Colon (tissue), 2 donors: Measurements from ENCODE around the gene SUPV3L1.
"Not testable (repeated sequence)": the region's sequence is repeated elsewhere in the genome, so short reads cannot be mapped to it uniquely, and the experiment has no call there.

Source experiments
- FAIRE-seq: peaks from 2 replicates; lab custom pipeline; 2012; peaks lifted over from hg19 to GRCh38; lab: Jason Lieb, UNC
- donor health status: control.
- donor health status: control.

The SUPV3L1 gene

GRCh38 chr10:69232252-69232651, 52.2 kb downstream of the SUPV3L1 start:
- FAIRE-seq: no peak

GRCh38 chr10:69232736-69233480, 52.9 kb downstream of the SUPV3L1 start:
- no peak for FAIRE-seq

GRCh38 chr10:69234447-69234846, 54.4 kb downstream of the SUPV3L1 start:
- no peak for FAIRE-seq

- FAIRE-seq: no peak
Measured at GRCh38 chr10:69237528-69238159, 57.6 kb downstream of the SUPV3L1 start.

GRCh38 chr10:69239136-69239535, 59.1 kb downstream of the SUPV3L1 start:
- no peak for FAIRE-seq

- no peak for FAIRE-seq
Measured at GRCh38 chr10:69239816-69240434, 59.9 kb downstream of the SUPV3L1 start.

GRCh38 chr10:69240455-69240854, 60.4 kb downstream of the SUPV3L1 start:
- FAIRE-seq: no peak

- FAIRE-seq: no peak
Measured at GRCh38 chr10:69241575-69241974, 61.5 kb downstream of the SUPV3L1 start.

- FAIRE-seq: no peak
Measured at GRCh38 chr10:69242040-69242851, 62.2 kb downstream of the SUPV3L1 start.

- FAIRE-seq: no peak
Measured at GRCh38 chr10:69242852-69243212, 62.8 kb downstream of the SUPV3L1 start.

GRCh38 chr10:69243817-69244216, 63.8 kb downstream of the SUPV3L1 start:
- FAIRE-seq: no peak

- no peak for FAIRE-seq
Measured at GRCh38 chr10:69246036-69246435, 66.0 kb downstream of the SUPV3L1 start.

- FAIRE-seq: no peak
Measured at GRCh38 chr10:69246581-69247312, 66.7 kb downstream of the SUPV3L1 start.

GRCh38 chr10:69247313-69247710, 67.3 kb downstream of the SUPV3L1 start:
- no peak for FAIRE-seq

GRCh38 chr10:69248117-69248730, 68.2 kb downstream of the SUPV3L1 start:
- no peak for FAIRE-seq

- no peak for FAIRE-seq
Measured at GRCh38 chr10:69250041-69250440, 70.0 kb downstream of the SUPV3L1 start.

- not testable (repeated sequence) for FAIRE-seq
Measured at GRCh38 chr10:69251417-69251816, 71.4 kb downstream of the SUPV3L1 start.

- no peak for FAIRE-seq
Measured at GRCh38 chr10:69253171-69253570, 73.1 kb downstream of the SUPV3L1 start.

GRCh38 chr10:69254877-69255276, 74.8 kb downstream of the SUPV3L1 start:
- FAIRE-seq: no peak
